Stimulated activated CD8-positive, alpha-beta memory T cell treated with anti-CD3 and anti-CD28 coated beads, Interleukin-12 subunit alpha, Interleukin-12 subunit beta, amount 100 ng/mL, for 1 hour (primary cell): ENCODE results near the gene SLC1A7.

Source experiments
- DNase-seq: peaks from one replicate; pipeline ENCODE4 v3.0.0-alpha.2; 2020; ENCODE audit warnings: low read depth

Gene SLC1A7

GRCh38 chr1:53090227-53091147 is 52.0 kb downstream of the SLC1A7 start:
- DNase-seq, result no peak

GRCh38 chr1:53089478-53090226 is 52.8 kb downstream of the SLC1A7 start:
- DNase-seq, result no peak

GRCh38 chr1:53088616-53089300 is 53.7 kb downstream of the SLC1A7 start:
- DNase-seq, result no peak

GRCh38 chr1:53087332-53088285 is 54.8 kb downstream of the SLC1A7 start:
- no peak for DNase-seq

- no peak for DNase-seq
Measured at GRCh38 chr1:53086491-53087070, 55.9 kb downstream of the SLC1A7 start.

- no peak for DNase-seq
Measured at GRCh38 chr1:53085405-53085804, 57.0 kb downstream of the SLC1A7 start.

GRCh38 chr1:53084589-53084971 is 57.9 kb downstream of the SLC1A7 start:
- DNase-seq, result no peak

- DNase-seq, result no peak
Measured at GRCh38 chr1:53083636-53084588, 58.5 kb downstream of the SLC1A7 start.

GRCh38 chr1:53082826-53083455 is 59.5 kb downstream of the SLC1A7 start:
- no peak for DNase-seq

- no peak for DNase-seq
Measured at GRCh38 chr1:53081384-53082066, 60.9 kb downstream of the SLC1A7 start.

GRCh38 chr1:53080769-53081168 is 61.7 kb downstream of the SLC1A7 start:
- DNase-seq, result no peak

GRCh38 chr1:53080041-53080440 is 62.4 kb downstream of the SLC1A7 start:
- no peak for DNase-seq

- no peak for DNase-seq
Measured at GRCh38 chr1:53079251-53079650, 63.2 kb downstream of the SLC1A7 start.

- no peak for DNase-seq
Measured at GRCh38 chr1:53078333-53079101, 63.9 kb downstream of the SLC1A7 start.

- DNase-seq, result no peak
Measured at GRCh38 chr1:53077599-53077965, 64.9 kb downstream of the SLC1A7 start.

- no peak for DNase-seq
Measured at GRCh38 chr1:53076721-53077598, 65.5 kb downstream of the SLC1A7 start.

GRCh38 chr1:53076165-53076564 is 66.3 kb downstream of the SLC1A7 start:
- no peak for DNase-seq
